Kidney capillary endothelial cell (primary cell): ENCODE measurements around the gene SMIM34.
"Not testable (repeated sequence)": the region's sequence is repeated elsewhere in the genome, so short reads cannot be mapped to it uniquely, and the experiment has no call there.

Source experiments
- DNase-seq: peaks from one replicate; pipeline ENCODE4 v3.0.0-alpha.2; 2018; ENCODE audit warnings: low spot score

Gene SMIM34

DNA sequence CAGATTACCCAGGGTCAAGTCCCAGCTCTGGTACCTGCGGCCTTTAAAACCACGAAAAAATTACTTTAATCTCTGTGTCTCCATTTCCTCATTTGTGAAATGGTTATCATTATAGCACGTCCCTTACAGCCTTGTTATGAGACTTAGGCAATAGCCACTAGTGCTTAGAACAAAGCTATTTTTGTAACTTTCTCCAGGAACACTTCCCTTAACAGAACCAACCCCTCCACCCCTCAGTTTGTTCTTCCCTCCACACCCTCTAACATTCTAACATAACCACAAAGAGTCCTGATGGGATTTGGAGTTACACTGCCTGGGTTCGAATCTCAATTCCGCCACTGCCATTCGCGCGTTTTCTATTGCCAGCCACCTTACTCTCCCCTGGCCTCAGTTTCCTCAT lies 49.3 kb downstream of the SMIM34 start:
- not testable (repeated sequence) for DNase-seq

DNA sequence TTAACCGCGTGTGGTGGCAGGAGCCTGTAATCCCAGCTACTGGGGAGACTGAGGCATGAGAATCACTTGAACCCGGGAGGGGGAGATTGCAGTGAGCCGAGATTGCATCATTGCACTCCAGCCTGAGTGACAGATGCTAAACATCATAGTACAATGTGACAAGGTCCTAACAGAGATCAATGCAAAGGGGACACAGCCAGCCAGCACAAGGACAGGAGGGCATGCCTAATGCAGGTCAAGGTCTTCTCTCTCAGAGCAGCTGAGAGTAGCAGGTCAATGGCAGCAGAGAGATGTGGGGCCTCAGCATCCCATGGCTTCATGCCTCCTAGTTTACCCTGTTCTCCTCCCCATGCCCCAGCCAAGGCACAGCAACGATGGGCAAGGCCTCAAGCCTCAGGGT lies 51.4 kb downstream of the SMIM34 start:
- no peak for DNase-seq

DNA sequence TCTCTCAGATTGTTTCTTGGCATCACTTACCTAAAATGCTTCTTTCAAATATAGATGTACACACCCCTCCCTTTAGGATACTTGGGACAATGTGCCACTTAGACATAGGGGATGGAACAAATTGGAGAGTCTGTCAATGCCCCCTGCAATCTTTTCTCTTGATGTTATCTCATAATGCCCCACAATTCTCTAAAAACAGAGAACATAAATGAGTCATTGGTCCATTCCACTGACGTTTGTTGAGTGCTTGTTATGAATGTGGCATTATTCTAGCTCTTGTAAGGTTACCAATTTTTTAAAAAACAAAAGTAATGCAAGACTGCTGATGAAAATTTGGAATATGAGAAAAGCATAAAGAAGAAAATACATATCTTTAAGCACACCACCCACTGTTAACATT lies 54.0 kb downstream of the SMIM34 start:
- DNase-seq = no peak
